ENCODE measurements around the gene PLPP2.
A peak's percentile ranks its signal among the peaks of the same experiment; 100 is the strongest.
"Not testable (repeated sequence)": the region's sequence is repeated elsewhere in the genome, so short reads cannot be mapped to it uniquely, and the experiment has no call there.

Gene PLPP2

DNA sequence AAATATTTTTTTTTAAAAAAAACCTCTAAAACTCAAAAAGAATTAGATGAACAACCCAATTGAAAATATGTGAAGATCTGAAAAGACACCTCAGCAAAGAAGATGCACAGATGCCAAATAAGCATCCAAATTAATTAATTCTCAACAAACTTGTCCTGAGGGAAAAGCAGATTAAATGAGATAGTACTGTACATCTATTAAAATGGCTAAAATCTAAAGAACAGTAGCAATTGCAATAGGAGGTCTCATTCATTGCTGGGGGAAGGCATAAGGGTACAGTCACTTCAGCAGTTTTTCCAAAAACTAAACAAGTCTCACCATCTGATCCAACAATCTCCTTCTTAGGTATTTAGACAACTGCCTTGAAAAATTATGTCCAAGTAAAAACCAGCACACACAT lies 22.0 kb downstream of the PLPP2 start:
- H3K4me3 ChIP-seq (ENCODE audit: low read length) = no peak overlapping the region
- TF ChIP-seq, protein P1, sequence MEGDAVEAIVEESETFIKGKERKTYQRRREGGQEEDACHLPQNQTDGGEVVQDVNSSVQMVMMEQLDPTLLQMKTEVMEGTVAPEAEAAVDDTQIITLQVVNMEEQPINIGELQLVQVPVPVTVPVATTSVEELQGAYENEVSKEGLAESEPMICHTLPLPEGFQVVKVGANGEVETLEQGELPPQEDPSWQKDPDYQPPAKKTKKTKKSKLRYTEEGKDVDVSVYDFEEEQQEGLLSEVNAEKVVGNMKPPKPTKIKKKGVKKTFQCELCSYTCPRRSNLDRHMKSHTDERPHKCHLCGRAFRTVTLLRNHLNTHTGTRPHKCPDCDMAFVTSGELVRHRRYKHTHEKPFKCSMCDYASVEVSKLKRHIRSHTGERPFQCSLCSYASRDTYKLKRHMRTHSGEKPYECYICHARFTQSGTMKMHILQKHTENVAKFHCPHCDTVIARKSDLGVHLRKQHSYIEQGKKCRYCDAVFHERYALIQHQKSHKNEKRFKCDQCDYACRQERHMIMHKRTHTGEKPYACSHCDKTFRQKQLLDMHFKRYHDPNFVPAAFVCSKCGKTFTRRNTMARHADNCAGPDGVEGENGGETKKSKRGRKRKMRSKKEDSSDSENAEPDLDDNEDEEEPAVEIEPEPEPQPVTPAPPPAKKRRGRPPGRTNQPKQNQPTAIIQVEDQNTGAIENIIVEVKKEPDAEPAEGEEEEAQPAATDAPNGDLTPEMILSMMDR (conservative IDR thresholded peaks at IDR 0.05; ENCODE audit: low read depth, low read length) = no peak
- DNase-seq (ENCODE audit: low read depth) = no peak

DNA sequence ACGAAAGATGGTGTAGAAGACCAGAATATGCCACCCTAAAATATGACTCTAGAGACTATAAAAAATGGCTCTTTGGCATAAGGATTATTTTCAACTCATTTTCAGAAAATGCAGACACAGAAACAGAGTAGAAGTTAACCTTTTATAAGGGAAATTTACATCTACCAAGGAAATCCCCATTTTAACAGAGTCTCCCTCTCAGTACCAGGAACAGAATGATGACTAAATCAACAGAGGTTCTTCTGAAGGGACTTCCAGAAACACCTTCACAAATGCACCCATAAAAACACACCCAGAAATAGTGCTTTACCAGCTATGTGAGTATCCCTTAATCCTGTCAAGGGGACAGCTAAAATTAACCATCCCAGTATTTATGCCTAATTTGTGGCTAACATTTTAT lies 29.1 kb downstream of the PLPP2 start:
- DNase-seq (ENCODE audit: low read depth) = no peak
- no peak overlapping the region for H3K4me3 ChIP-seq (ENCODE audit: low read length)
- TF ChIP-seq, protein P1 (conservative IDR thresholded peaks at IDR 0.05; ENCODE audit: low read depth, low read length) = no peak

DNA sequence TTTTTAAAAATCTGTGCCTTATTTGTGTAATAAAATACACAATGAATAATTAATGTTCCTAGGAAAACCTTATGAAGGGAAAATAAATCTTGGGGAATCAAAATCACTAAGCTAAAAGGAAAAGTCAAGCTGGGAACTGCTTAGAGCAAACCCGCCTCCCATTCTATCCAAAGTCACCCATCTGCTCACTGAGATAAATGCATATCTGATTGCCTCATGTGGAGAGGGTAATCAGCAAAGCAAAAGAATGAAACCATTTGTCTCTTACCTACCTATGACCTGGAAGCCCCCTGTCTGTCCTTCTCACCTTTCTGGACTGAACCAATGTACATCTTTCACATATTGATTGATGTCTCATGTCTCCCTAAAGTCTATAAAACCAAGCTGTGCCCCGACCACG lies 34.4 kb downstream of the PLPP2 start:
- not testable (repeated sequence) for DNase-seq (ENCODE audit: low read depth); H3K4me3 ChIP-seq (ENCODE audit: low read length)

DNA sequence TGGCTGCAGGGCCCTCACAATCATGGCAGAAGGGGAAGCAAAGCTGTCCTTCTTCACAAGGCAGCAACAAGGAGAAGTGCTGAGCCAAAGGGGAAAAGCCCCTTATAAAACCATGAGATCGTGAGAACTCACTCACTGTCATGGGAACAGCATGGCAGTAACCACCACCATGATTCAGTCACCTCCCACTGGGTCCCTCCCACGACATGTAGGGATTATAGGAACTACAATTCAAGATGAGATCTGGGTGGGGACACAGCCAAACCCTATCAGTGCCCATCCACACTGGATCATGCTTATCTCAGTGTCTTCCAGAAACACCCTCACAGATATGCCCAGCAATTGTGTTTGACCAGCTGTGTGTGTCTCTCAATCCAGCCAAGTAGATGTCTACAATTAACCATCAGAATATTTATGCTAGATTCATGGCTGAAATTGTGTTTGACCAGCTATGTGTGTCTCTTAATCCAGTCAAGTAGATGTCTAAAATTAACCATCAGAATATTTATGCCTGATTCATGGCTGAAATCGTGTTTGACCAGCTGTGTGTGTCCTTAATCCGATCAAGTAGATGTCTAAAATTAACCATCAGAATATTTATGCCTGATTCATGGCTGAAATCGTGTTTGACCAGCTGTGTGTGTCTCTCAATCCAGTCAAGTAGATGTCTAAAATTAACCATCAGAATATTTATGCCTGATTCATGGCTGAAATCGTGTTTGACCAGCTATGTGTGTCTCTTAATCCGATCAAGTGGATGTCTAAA lies 38.6 kb downstream of the PLPP2 start:
- DNase-seq (ENCODE audit: low read depth); H3K4me3 ChIP-seq (ENCODE audit: low read length): not testable (repeated sequence)

DNA sequence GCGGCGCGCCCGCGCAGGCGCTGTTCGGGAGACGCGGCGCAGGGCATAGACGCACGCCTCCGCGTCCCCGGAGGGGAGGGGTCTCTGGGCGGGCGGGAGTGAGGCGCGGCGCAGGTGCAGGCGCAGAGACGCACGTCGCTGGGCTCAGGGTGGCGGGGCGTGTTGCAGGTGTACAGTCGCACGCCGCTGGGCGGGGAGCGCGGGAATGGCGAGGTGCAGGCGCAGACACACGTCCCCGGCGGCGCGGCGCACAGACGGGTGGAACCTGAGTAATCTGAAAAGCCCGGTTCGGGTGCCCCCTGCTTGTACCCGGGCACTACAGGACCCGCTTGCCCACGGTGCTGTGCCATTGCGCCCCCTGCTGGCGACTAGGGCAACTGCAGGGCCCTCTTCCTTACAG lies 44.7 kb downstream of the PLPP2 start:
- no peak for DNase-seq (ENCODE audit: low read depth)
- TF ChIP-seq, protein P1 (conservative IDR thresholded peaks at IDR 0.05; ENCODE audit: low read depth, low read length) = no peak
- no peak overlapping the region for H3K4me3 ChIP-seq (ENCODE audit: low read length)

DNA sequence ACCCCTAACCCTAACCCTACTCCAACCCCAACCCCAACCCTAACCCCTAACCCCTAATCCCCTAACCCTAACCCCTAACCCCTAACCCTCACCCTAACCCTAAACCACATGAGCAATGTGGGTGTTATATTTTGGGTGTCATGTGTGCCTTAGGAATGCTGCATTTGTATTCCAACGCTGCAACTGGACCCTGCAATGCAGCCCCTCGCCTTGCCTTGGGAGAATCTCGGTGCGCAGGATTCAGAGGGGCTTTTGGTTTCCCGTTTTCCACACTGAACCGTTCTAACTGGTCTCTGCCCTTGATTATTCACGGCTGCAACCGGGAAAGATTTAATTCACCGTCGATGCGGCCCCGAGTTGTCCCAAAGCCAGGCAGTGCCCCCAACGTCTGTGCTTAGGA lies 45.3 kb downstream of the PLPP2 start:
- peak overlapping the region; percentile 28 for H3K4me3 ChIP-seq (ENCODE audit: low read length)
- not testable (repeated sequence) for DNase-seq (ENCODE audit: low read depth)

DNA sequence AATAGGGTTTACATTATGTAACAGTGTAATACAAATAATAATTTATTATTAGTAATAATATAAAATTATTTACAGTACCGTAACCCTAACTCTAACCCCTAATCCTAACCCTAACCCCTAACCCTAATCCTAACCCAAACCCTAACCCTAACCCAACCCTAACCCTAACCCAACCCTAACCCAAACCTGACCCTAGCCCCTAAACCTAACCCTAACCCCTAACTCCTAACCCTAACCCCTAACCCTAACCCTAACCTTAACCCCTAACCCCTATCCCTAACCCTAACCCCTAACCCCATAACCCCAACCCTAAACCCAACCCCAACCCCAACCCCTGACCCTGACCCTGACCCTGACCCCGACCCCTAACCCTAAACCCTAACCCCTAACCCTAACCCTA lies 45.7 kb downstream of the PLPP2 start:
- H3K4me3 ChIP-seq (ENCODE audit: low read length) = no peak overlapping the region
- TF ChIP-seq, protein P1 (conservative IDR thresholded peaks at IDR 0.05; ENCODE audit: low read depth, low read length) = no peak
- DNase-seq (ENCODE audit: low read depth) = no peak
